ENCODE measurements around the gene SNAPC3.

SNAPC3 gene

GRCh38 chr9:15400281-15400941 lies 22.3 kb upstream of the SNAPC3 start:
- H3K9me3 ChIP-seq (ENCODE audit: severe bottlenecking): no peaks in the 10 kb centered on the region
- no peak for TF ChIP-seq CTCF (IDR thresholded peaks at IDR 0.05; ENCODE audit: low read depth, low read length)
- H3K36me3 ChIP-seq: no peaks in the 10 kb centered on the region
- DNase-seq: no peak
- no peak overlapping the region for H3K4me3 ChIP-seq (ENCODE audit: low read depth, low read length)
- no peaks in the 10 kb centered on the region for H3K27me3 ChIP-seq (ENCODE audit: insufficient read depth, low read depth, severe bottlenecking)
- H3K27ac ChIP-seq: no peak overlapping the region

- no peak overlapping the region for H3K4me3 ChIP-seq (ENCODE audit: low read depth, low read length)
- DNase-seq: no peak
- no peak overlapping the region for H3K27ac ChIP-seq
- no peak for TF ChIP-seq CTCF (IDR thresholded peaks at IDR 0.05; ENCODE audit: low read depth, low read length)
- H3K36me3 ChIP-seq: no peaks in the 10 kb centered on the region
- H3K9me3 ChIP-seq (ENCODE audit: severe bottlenecking): no peaks in the 10 kb centered on the region
- no peaks in the 10 kb centered on the region for H3K27me3 ChIP-seq (ENCODE audit: insufficient read depth, low read depth, severe bottlenecking)
These were observed 21.4 kb upstream of the SNAPC3 start for GRCh38 chr9:15401266-15401665.

- H3K36me3 ChIP-seq: no peaks in the 10 kb centered on the region
- peak; percentile 17 for DNase-seq
- TF ChIP-seq CTCF (IDR thresholded peaks at IDR 0.05; ENCODE audit: low read depth, low read length): peak; percentile 55
- H3K4me3 ChIP-seq (ENCODE audit: low read depth, low read length): no peak overlapping the region
- no peaks in the 10 kb centered on the region for H3K27me3 ChIP-seq (ENCODE audit: insufficient read depth, low read depth, severe bottlenecking)
- H3K27ac ChIP-seq: no peak overlapping the region
- H3K9me3 ChIP-seq (ENCODE audit: severe bottlenecking): no peaks in the 10 kb centered on the region
These were observed 19.5 kb upstream of the SNAPC3 start for GRCh38 chr9:15403155-15403554.

- Histone ChIP-seq H3K36me3 (no peaks in the 10 kb centered on the region), H3K9me3 (ENCODE audit: severe bottlenecking) (no peaks in the 10 kb centered on the region), H3K27ac (no peak overlapping the region), H3K4me3 (ENCODE audit: low read depth, low read length) (no peak overlapping the region), H3K27me3 (ENCODE audit: insufficient read depth, low read depth, severe bottlenecking) (no peaks in the 10 kb centered on the region)
- no peak for DNase-seq
- TF ChIP-seq CTCF (IDR thresholded peaks at IDR 0.05; ENCODE audit: low read depth, low read length): no peak
These were observed 18.5 kb upstream of the SNAPC3 start for GRCh38 chr9:15404171-15404570.

GRCh38 chr9:15416880-15417279 lies 5.8 kb upstream of the SNAPC3 start:
- Histone ChIP-seq H3K27me3 (ENCODE audit: insufficient read depth, low read depth, severe bottlenecking) (no peaks in the 10 kb centered on the region), H3K36me3 (no peaks in the 10 kb centered on the region), H3K9me3 (ENCODE audit: severe bottlenecking) (no peaks in the 10 kb centered on the region), H3K27ac (no peak overlapping the region), H3K4me3 (ENCODE audit: low read depth, low read length) (no peak overlapping the region)
- peak; percentile 37; the same call in 1 of the 2 replicates for TF ChIP-seq CTCF (IDR thresholded peaks at IDR 0.05; ENCODE audit: low read depth, low read length)
- DNase-seq: peak; percentile 53

GRCh38 chr9:15417626-15418025 lies 5.0 kb upstream of the SNAPC3 start:
- Histone ChIP-seq H3K9me3 (ENCODE audit: severe bottlenecking) (no peaks in the 10 kb centered on the region), H3K27ac (no peak overlapping the region), H3K36me3 (no peaks in the 10 kb centered on the region), H3K27me3 (ENCODE audit: insufficient read depth, low read depth, severe bottlenecking) (no peaks in the 10 kb centered on the region), H3K4me3 (ENCODE audit: low read depth, low read length) (no peak overlapping the region)
- no peak for TF ChIP-seq CTCF (IDR thresholded peaks at IDR 0.05; ENCODE audit: low read depth, low read length)
- no peak for DNase-seq
